HCT116 (cell line): ENCODE results near the gene OLFML2A.

ENCODE experiments used
- CTCF ChIP-seq, 3 experiments: fragments of 200-600 bp in 1 of 3; sonication (generic) in 1 of 3; IDR thresholded peaks in 2 of 3; conservative IDR thresholded peaks in 1 of 3; 2 replicates each; pipeline ENCODE4 v1.5.1; 2012 to 2017; ENCODE audit warnings: low read depth in 2 of 3, low read length in 2 of 3, antibody characterized with exemption in 1 of 3, borderline replicate concordance in 1 of 3, control low read depth in 1 of 3, mild to moderate bottlenecking in 1 of 3, mixed read lengths in 1 of 3, mixed run types in 1 of 3, moderate library complexity in 1 of 3; ENCODE audit not compliant: insufficient read depth in 1 of 3
- MAX ChIP-seq: IDR thresholded peaks from 2 replicates; pipeline ENCODE4 v1.6.1; 2012
- POLR2A ChIP-seq: IDR thresholded peaks from 2 replicates; pipeline ENCODE4 v1.7.0; 2011; ENCODE audit warnings: borderline replicate concordance; ENCODE audit not compliant: insufficient read depth, insufficient read length; ENCODE audit errors: extremely low read depth
- POLR2AphosphoS5 ChIP-seq: IDR thresholded peaks from 2 replicates; pipeline ENCODE4 v1.6.1; 2011; ENCODE audit warnings: mild to moderate bottlenecking, low read depth, low read length, moderate library complexity
- SIN3A ChIP-seq: IDR thresholded peaks from 2 replicates; pipeline ENCODE4 v1.6.1; 2012; ENCODE audit warnings: low read depth
- SRF ChIP-seq: IDR thresholded peaks from 2 replicates; pipeline ENCODE4 v1.6.1; 2012; ENCODE audit warnings: low read depth

GRCh38 chr9:124803911-124804310 lies 27.0 kb downstream of the OLFML2A start:
- TF ChIP-seq CTCF (IDR thresholded peaks at IDR 0.05 in 2 of 3, conservative IDR thresholded peaks at IDR 0.05 in 1 of 3; ENCODE audit: borderline replicate concordance in 1 of 3, insufficient read depth in 1 of 3, low read depth in 2 of 3, low read length in 2 of 3) (no peak), SIN3A (no peak), POLR2AphosphoS5 (no peak), MAX (no peak), SRF (no peak), POLR2A (no peak)
